ENCODE results near the gene TCF15. TPM values are rescaled to one million over a fixed set of nuclear protein-coding genes. Genes with fewer than 3 reads are reported as not detected.
"Not testable (repeated sequence)": the region's sequence is repeated elsewhere in the genome, so short reads cannot be mapped to it uniquely, and the experiment has no call there.

TCF15 gene
- polyA plus RNA-seq, 4 donors, result 1.0 to 2.6 (median 1.5) TPM

GRCh38 chr20:584161-584970 is 25.7 kb downstream of the TCF15 start:
- no peak for DNase-seq (ENCODE audit: low read depth in 4 of 4, low spot score in 2 of 4)

DNA sequence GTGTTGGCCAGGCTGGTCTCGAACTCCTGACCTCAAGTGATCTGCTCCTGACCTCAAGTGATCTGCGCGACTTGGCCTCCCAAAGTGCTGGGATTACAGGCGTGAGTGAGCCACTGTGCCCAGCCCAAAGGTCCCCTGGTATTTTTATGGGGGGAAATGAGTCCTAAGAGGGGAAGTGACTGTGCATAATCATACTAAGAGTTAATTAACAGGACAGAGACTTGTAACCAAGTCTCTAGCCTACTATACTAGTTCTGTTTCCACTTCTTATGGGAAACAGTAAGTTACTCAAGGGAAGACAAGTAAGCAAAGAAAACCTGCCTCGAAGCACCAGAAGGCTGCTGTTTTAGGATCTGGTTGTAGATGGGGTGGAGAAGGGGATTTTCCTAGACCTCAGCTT is 27.9 kb downstream of the TCF15 start:
- no peak for DNase-seq (ENCODE audit: low read depth in 4 of 4, low spot score in 2 of 4)

DNA sequence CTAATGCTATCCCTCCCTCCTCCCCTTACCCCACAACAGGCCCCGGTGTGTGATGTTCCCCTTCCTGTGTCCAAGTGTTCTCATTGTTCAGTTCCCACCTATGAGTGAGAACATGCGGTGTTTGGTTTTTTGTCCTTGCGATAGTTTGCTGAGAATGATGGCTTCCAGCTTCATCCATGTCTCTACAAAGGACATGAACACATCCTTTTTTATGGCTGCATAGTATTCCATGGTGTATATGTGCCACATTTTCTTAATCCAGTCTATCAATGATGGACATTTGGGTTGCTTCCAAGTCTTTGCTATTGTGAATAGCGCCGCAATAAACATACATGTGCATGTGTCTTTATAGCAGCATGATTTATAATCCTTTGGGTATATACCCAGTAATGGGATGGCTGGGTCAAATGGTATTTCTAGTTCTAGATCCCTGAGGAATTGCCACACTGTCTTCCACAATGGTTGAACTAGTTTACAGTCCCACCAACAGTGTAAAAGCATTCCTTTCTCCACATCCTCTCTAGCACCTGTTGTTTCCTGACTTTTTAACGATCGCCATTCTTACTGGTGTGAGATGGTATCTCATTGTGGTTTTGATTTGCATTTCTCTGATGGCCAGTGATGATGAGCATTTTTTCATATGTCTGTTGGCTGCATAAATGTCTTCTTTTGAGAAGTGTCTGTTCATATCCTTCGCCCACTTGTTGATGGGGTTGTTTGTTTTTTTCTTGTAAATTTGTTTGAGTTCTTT is 31.0 kb downstream of the TCF15 start:
- DNase-seq (ENCODE audit: low read depth in 4 of 4, low spot score in 2 of 4), result not testable (repeated sequence)

DNA sequence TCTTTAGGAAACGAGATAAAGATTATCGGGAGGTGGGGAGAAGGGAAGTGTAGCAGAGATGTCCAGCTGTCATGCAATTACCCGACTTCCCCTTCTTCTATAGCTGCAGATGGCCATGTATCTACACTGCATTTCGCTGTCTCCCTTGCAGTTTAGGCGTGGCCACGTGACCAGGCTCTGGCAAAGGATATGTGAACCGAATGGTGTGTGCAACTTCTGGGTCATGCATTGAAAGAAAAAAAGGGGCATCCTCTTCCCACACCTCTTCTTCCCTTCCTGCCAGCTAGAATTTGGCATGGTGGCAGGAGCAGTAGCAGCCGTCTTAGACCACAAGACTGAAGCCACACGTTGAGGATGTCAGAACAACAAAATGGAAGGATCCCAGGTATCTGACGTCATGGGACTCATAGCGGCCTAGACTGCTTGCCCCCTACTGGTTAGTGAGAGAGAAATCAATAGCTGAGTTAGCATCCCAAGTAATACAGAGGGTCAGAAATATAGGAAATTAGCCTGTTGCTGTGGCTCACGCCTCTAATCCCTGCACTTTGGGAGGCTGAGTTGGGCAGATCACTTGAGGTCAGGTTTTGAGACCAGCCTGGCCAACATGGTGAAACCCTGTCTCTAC is 32.8 kb downstream of the TCF15 start:
- no peak for DNase-seq (ENCODE audit: low read depth in 4 of 4, low spot score in 2 of 4)

DNA sequence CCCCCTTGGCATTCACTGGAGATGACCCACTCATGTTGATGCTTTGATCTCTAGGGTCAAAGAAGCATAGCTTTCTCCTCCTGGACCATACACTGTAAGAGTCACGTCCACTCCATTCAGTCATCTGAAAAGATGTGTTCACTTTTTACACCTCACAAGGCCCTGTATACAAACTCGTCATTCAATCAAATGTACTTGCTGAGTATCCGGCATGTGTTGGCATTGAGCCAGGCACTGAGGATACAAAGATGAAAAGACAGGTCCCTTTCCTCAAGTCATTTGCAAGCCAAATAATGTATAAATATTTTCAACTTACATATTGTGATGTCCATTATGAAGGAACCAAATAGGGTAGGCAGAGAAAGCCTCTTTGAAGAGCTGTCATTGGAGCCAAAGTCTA is 34.0 kb downstream of the TCF15 start:
- no peak for DNase-seq (ENCODE audit: low read depth in 4 of 4, low spot score in 2 of 4)

DNA sequence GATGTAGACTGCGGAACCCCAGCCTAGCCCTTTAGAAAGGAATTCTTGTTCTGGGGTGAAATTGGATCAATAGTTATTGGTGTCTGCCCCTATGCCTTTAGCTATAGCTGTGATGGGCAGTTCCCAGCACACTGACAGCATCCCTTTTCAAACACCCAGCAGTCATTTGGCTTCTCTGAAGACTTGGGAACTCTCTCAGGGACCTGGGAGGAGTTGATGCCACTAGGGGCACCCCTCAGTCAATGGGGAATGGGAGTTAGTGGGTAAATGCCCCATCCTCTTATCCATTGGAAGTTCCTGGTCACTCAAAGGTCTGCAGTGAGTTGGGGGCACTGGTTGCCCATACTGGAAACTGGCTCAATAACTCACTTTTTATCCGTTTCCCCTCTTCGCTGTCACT is 34.9 kb downstream of the TCF15 start:
- no peak for DNase-seq (ENCODE audit: low read depth in 4 of 4, low spot score in 2 of 4)

GRCh38 chr20:574297-574942 is 35.7 kb downstream of the TCF15 start:
- DNase-seq (ENCODE audit: low read depth in 4 of 4, low spot score in 2 of 4), result no peak

DNA sequence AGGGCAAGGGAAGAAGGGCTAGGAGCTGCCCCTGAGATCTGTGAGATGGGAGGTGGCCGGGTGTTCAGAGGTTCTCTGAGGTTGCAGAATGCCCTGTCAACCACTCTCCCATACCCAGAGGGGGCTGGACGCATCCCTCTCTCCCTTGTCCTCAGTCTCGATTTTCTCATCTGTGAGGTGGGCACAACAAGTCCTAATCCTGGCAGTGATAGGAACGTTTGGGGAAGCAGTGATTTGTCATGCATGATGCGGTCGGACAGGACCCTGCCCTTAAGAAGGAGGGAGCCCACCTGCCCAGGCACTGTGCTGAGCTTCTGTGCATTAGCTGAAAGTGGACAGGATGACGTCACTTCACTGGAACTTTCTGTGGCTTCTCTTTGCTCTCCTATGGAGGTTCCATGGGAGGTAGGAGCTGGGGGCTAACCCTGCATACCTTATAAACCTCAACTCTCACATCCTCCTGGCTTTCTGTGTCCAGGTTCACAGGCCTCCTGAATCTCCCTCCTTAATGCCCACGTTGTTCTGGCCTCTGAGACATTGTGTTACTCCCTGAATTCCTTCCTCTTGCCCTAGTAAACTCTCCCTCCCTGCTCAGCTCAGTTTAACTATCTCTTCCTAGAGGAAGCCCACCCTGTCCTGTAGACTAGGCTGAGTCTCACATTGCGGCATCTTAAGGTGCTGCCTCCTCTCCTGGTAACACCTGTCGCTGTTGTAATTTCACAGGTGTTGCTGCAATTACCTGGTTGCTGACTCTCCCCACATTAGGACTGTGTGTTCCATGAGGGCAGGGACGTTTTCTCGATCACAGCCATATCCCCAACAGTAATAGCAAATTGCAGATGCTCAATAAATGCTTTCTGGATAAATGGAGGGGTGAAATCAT is 36.5 kb downstream of the TCF15 start:
- DNase-seq (ENCODE audit: low read depth in 4 of 4, low spot score in 2 of 4), result no peak

- DNase-seq (ENCODE audit: low read depth in 4 of 4, low spot score in 2 of 4), result no peak
Measured at GRCh38 chr20:572727-573126, 37.4 kb downstream of the TCF15 start.

DNA sequence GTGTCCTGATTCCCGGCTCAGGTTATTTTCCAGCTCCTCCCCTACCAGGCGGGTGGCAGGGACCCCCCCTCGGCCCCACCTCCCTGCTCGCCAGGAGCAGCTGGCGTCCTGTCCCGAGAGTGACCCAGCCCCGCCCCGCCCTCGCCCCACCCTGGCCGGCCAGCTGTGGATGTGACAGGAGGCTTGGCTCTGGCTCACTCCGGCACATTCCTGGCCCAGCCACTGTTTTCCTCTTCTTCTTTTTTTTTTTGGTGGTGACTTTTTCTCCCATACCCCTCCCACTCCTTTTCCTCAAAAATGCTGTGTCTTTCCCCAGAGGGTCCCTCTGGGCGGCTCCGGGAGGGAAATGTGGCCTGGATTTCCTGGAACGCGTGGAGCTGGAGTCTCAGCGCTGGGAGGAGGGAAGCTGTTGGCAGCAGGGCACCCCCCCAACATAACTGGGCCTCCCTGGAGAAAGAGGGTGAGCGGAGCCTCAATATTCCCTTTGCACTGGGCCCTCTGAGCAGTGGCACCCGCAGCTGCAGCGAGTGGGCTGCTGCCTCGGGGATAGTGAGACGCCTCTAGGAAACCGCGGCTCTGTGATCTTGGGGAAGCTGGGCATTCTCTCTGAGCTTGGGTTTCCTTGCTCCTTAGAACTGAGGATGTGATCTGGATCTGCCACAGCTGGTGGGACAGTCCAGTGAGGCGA is 38.2 kb downstream of the TCF15 start:
- DNase-seq (ENCODE audit: low read depth in 4 of 4, low spot score in 2 of 4), result peak in 3 of 4 donors; percentile 27 to 50 (median 50)

DNA sequence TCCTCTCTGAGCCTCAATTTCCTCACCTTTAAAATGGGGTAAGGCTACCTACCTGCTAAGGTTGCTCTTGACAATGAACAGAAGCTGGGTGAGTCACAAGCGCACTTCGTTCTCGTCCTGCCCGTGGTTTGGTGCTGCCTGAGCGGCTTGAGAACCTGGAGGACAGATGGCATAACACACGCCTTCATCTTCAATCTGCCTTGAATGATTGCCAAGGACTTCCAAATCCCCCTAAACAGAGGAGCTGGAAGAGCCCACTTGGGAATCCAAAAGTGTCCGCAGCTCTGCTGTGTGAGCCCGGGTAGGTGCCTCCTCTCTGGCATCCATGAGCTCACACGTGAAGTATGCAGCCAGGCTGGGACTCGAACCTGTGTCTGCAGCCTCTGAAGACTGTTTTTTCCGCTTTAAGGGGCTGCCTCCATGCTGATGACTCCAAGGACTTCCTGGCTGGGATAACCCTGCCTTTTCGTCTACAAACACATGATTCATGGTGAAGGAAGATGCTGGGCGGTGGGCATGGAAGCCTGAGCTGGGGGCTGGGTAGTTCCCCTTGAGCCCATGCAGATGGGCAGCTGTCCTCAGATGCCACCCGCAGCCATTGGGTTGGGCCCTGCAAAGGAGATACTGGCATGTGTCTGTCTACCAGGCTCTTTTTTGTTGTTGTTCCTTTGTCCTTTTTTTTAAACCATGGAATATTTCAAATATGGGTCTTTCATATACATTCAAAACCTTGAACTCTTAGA is 41.3 kb downstream of the TCF15 start:
- DNase-seq (ENCODE audit: low read depth in 4 of 4, low spot score in 2 of 4), result no peak

GRCh38 chr20:568097-568652 is 41.9 kb downstream of the TCF15 start:
- DNase-seq (ENCODE audit: low read depth in 4 of 4, low spot score in 2 of 4), result no peak

GRCh38 chr20:564192-564591 is 45.9 kb downstream of the TCF15 start:
- no peak for DNase-seq (ENCODE audit: low read depth in 4 of 4, low spot score in 2 of 4)

GRCh38 chr20:563187-563586 is 46.9 kb downstream of the TCF15 start:
- no peak for DNase-seq (ENCODE audit: low read depth in 4 of 4, low spot score in 2 of 4)

DNA sequence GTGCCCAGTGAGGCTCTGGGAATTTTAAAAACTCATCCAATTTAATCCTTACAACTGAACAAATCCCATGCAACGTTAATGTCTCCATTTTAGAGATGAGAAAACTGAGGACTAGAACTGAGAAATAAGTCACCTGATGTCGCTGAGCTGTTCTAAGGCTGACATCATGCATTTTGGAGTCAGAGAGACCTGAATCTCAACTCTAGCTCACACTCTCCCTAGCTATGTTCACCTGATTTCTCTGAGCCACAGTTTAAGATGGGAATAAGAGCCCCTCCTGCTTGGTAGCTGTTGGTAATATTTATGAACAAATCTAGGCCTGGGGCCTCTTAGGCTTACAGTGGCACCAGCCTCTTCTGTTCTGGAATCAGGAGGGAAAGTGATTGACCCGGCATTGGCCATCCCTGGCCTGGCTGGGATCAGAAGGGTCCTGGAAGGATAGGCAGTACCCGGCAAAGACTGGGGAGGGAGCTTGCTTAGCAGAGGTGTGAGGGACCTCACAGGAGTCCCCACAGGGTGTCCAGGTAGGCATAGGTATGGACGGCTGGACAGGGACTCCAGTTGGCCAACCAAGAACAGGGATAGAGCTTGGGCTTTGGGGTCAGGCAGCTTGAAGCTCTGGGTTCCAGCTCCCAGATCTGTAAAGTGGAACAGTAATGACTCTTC is 47.7 kb downstream of the TCF15 start:
- no peak for DNase-seq (ENCODE audit: low read depth in 4 of 4, low spot score in 2 of 4)

DNA sequence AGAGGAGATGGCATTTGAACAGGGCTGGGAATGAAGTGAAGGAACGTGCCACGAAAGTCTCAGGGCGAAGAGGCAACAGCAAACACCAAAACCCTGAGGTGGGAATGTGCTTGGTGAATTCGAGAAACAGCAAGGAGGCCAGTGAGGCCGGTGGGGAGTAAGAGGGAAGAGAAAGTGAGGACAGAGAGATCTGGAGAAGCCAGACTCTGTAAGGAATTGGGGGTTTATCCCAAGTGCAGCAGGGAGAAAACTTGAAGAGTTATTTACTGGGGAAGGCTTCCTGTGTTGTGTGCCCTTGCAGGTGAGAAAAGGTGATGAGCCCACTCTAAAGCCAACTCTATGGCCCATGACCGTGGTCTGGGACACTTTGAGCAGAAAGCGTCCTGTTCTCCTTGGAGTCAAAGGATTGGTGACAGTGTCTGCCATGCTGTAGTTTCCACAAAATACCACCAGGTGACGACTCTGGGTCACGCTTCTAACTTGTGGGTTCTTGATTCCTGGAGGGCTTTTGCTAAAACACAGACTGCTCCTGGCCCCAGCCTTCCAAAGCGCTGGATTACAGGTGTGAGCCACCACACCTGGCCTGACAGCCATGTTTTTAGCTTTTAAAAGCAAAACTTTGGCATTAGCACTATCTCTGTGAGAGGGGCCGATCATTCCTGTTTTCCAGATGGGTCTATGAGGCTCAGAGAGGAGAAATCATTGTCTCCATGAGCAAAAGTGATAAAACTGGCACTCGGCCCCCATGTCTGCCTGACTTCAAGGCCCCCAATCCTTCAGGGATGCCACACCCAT is 48.5 kb downstream of the TCF15 start:
- DNase-seq (ENCODE audit: low read depth in 4 of 4, low spot score in 2 of 4), result peak in 2 of 4 donors; percentile 47 to 75

- no peak for DNase-seq (ENCODE audit: low read depth in 4 of 4, low spot score in 2 of 4)
Measured at GRCh38 chr20:560680-561079, 49.4 kb downstream of the TCF15 start.
